ENCODE measurements around the gene AFDN. TPM values are rescaled to one million over a fixed set of nuclear protein-coding genes. Genes with fewer than 3 reads are reported as not detected.

AFDN gene
- total RNA-seq, 2 experiments from 2014 or later, result 38.7 to 94.6 TPM

GRCh38 chr6:167946007-167946406, 119.3 kb downstream of the AFDN start:
- ATAC-seq (no peak), DNase-seq (no peak)
- Mint-ChIP-seq H3K9me3 (ENCODE audit: low read depth) (no peaks in the 10 kb centered on the region), H3K36me3 (peaks cover 4% of the 10 kb centered on the region), H3K27ac (no peak overlapping the region), H3K4me3 (no peak overlapping the region), H3K27me3 (no peaks in the 10 kb centered on the region), H3K4me1 (no peaks in the 10 kb centered on the region)
- CTCF ChIA-PET, result no interaction called here

- Mint-ChIP-seq H3K27me3 (no peaks in the 10 kb centered on the region), H3K4me1 (no peaks in the 10 kb centered on the region), H3K4me3 (no peak overlapping the region), H3K9me3 (ENCODE audit: low read depth) (no peaks in the 10 kb centered on the region), H3K27ac (no peak overlapping the region), H3K36me3 (peaks cover 4% of the 10 kb centered on the region)
- no peak for DNase-seq
- CTCF ChIA-PET, result no interaction called here
- no peak for ATAC-seq
Measured at GRCh38 chr6:167946604-167947003, 119.9 kb downstream of the AFDN start.

GRCh38 chr6:167947716-167948115, 121.0 kb downstream of the AFDN start:
- H3K36me3 Mint-ChIP-seq, result peaks cover 7% of the 10 kb centered on the region
- no peak overlapping the region for H3K27ac Mint-ChIP-seq
- no peaks in the 10 kb centered on the region for H3K4me1 Mint-ChIP-seq
- CTCF ChIA-PET, result interaction anchor here (1.2 kb wide), 1 partner anchor 13 kb away, joined by 3 read pairs; no protein-coding TSS in a partner anchor
- H3K9me3 Mint-ChIP-seq (ENCODE audit: low read depth), result no peaks in the 10 kb centered on the region
- H3K4me3 Mint-ChIP-seq, result no peak overlapping the region
- DNase-seq (no peak), ATAC-seq (no peak)
- H3K27me3 Mint-ChIP-seq, result no peaks in the 10 kb centered on the region

- no peaks in the 10 kb centered on the region for H3K27me3 Mint-ChIP-seq
- no peak overlapping the region for H3K4me3 Mint-ChIP-seq
- H3K36me3 Mint-ChIP-seq, result peaks cover 7% of the 10 kb centered on the region
- H3K4me1 Mint-ChIP-seq, result no peaks in the 10 kb centered on the region
- no peak overlapping the region for H3K27ac Mint-ChIP-seq
- H3K9me3 Mint-ChIP-seq (ENCODE audit: low read depth), result no peaks in the 10 kb centered on the region
- CTCF ChIA-PET, result interaction anchor here (1.2 kb wide), 1 partner anchor 12 kb away, joined by 3 read pairs; no protein-coding TSS in a partner anchor
- no peak for ATAC-seq
- no peak for DNase-seq
Measured at GRCh38 chr6:167948716-167949115, 122.0 kb downstream of the AFDN start.

- CTCF ChIA-PET, result interaction anchor here (1.2 kb wide), 1 partner anchor 12 kb away, joined by 3 read pairs; no protein-coding TSS in a partner anchor
- Mint-ChIP-seq H3K27me3 (no peaks in the 10 kb centered on the region), H3K36me3 (peaks cover 7% of the 10 kb centered on the region), H3K4me3 (no peak overlapping the region), H3K4me1 (peaks cover under 1% of the 10 kb centered on the region), H3K27ac (no peak overlapping the region), H3K9me3 (ENCODE audit: low read depth) (no peaks in the 10 kb centered on the region)
- DNase-seq (no peak), ATAC-seq (no peak)
Measured at GRCh38 chr6:167949121-167949684, 122.5 kb downstream of the AFDN start.

GRCh38 chr6:167951781-167952511, 125.2 kb downstream of the AFDN start:
- no peaks in the 10 kb centered on the region for H3K9me3 Mint-ChIP-seq (ENCODE audit: low read depth)
- H3K4me3 Mint-ChIP-seq, result no peak overlapping the region
- peaks cover 5% of the 10 kb centered on the region for H3K36me3 Mint-ChIP-seq
- H3K27ac Mint-ChIP-seq, result no peak overlapping the region
- H3K4me1 Mint-ChIP-seq, result peaks cover 4% of the 10 kb centered on the region
- H3K27me3 Mint-ChIP-seq, result no peaks in the 10 kb centered on the region
- no peak for DNase-seq
- CTCF ChIA-PET, result no interaction called here
- no peak for ATAC-seq

- H3K36me3 Mint-ChIP-seq, result peaks cover 5% of the 10 kb centered on the region
- DNase-seq (no peak), ATAC-seq (no peak)
- no peaks in the 10 kb centered on the region for H3K27me3 Mint-ChIP-seq
- no peaks in the 10 kb centered on the region for H3K9me3 Mint-ChIP-seq (ENCODE audit: low read depth)
- H3K27ac Mint-ChIP-seq, result no peak overlapping the region
- H3K4me1 Mint-ChIP-seq, result peaks cover 4% of the 10 kb centered on the region
- H3K4me3 Mint-ChIP-seq, result no peak overlapping the region
- CTCF ChIA-PET, result no interaction called here
Measured at GRCh38 chr6:167952512-167952859, 125.8 kb downstream of the AFDN start.

- Mint-ChIP-seq H3K4me1 (peaks cover 4% of the 10 kb centered on the region), H3K4me3 (no peak overlapping the region), H3K36me3 (peaks cover 4% of the 10 kb centered on the region), H3K27ac (no peak overlapping the region), H3K9me3 (ENCODE audit: low read depth) (no peaks in the 10 kb centered on the region), H3K27me3 (no peaks in the 10 kb centered on the region)
- no peak for DNase-seq
- CTCF ChIA-PET, result interaction anchor here (1.5 kb wide), 1 partner anchor 14 kb away, joined by 3 read pairs; no protein-coding TSS in a partner anchor
- ATAC-seq, result no peak
Measured at GRCh38 chr6:167953551-167953950, 126.8 kb downstream of the AFDN start.

- ATAC-seq (no peak), DNase-seq (no peak)
- no peaks in the 10 kb centered on the region for H3K9me3 Mint-ChIP-seq (ENCODE audit: low read depth)
- CTCF ChIA-PET, result interaction anchor here (1.5 kb wide), 1 partner anchor 13 kb away, joined by 3 read pairs; no protein-coding TSS in a partner anchor
- H3K27ac Mint-ChIP-seq, result peak overlapping the region; percentile 53
- peaks cover 4% of the 10 kb centered on the region for H3K4me1 Mint-ChIP-seq
- H3K27me3 Mint-ChIP-seq, result no peaks in the 10 kb centered on the region
- no peak overlapping the region for H3K4me3 Mint-ChIP-seq
- H3K36me3 Mint-ChIP-seq, result peaks cover 4% of the 10 kb centered on the region
Measured at GRCh38 chr6:167954151-167954550, 127.4 kb downstream of the AFDN start.

GRCh38 chr6:167956491-167956890, 129.8 kb downstream of the AFDN start:
- no peak overlapping the region for H3K27ac Mint-ChIP-seq
- CTCF ChIA-PET, result no interaction called here
- H3K4me3 Mint-ChIP-seq, result no peak overlapping the region
- H3K27me3 Mint-ChIP-seq, result no peaks in the 10 kb centered on the region
- H3K9me3 Mint-ChIP-seq (ENCODE audit: low read depth), result no peaks in the 10 kb centered on the region
- no peak for DNase-seq
- ATAC-seq, result no peak
- H3K36me3 Mint-ChIP-seq, result peaks cover 2% of the 10 kb centered on the region
- H3K4me1 Mint-ChIP-seq, result peaks cover 4% of the 10 kb centered on the region

GRCh38 chr6:167956983-167957492, 130.3 kb downstream of the AFDN start:
- H3K4me3 Mint-ChIP-seq, result no peak overlapping the region
- CTCF ChIA-PET, result interaction anchor here (0.6 kb wide), 1 partner anchor 11 kb away, joined by 3 read pairs; no protein-coding TSS in a partner anchor
- H3K9me3 Mint-ChIP-seq (ENCODE audit: low read depth), result no peaks in the 10 kb centered on the region
- no peak for ATAC-seq
- no peak for DNase-seq
- H3K27me3 Mint-ChIP-seq, result no peaks in the 10 kb centered on the region
- H3K4me1 Mint-ChIP-seq, result peaks cover 4% of the 10 kb centered on the region
- H3K27ac Mint-ChIP-seq, result no peak overlapping the region
- peaks cover 1% of the 10 kb centered on the region for H3K36me3 Mint-ChIP-seq

GRCh38 chr6:167957626-167958025, 130.9 kb downstream of the AFDN start:
- no peak for DNase-seq
- peaks cover 4% of the 10 kb centered on the region for H3K36me3 Mint-ChIP-seq
- ATAC-seq, result no peak
- H3K27ac Mint-ChIP-seq, result no peak overlapping the region
- H3K4me1 Mint-ChIP-seq, result peaks cover 4% of the 10 kb centered on the region
- CTCF ChIA-PET, result interaction anchor here (0.6 kb wide), 1 partner anchor 11 kb away, joined by 3 read pairs; no protein-coding TSS in a partner anchor
- no peak overlapping the region for H3K4me3 Mint-ChIP-seq
- H3K27me3 Mint-ChIP-seq, result no peaks in the 10 kb centered on the region
- H3K9me3 Mint-ChIP-seq (ENCODE audit: low read depth), result no peaks in the 10 kb centered on the region

GRCh38 chr6:167960579-167960978, 133.9 kb downstream of the AFDN start:
- Mint-ChIP-seq H3K4me1 (peaks cover 4% of the 10 kb centered on the region), H3K9me3 (ENCODE audit: low read depth) (no peaks in the 10 kb centered on the region), H3K36me3 (peaks cover 4% of the 10 kb centered on the region), H3K27me3 (no peaks in the 10 kb centered on the region), H3K27ac (no peak overlapping the region), H3K4me3 (no peak overlapping the region)
- no peak for DNase-seq
- CTCF ChIA-PET, result no interaction called here
- ATAC-seq, result no peak

GRCh38 chr6:167962711-167963110, 136.0 kb downstream of the AFDN start:
- DNase-seq, result no peak
- ATAC-seq, result no peak
- H3K4me1 Mint-ChIP-seq, result peaks cover 4% of the 10 kb centered on the region
- H3K27ac Mint-ChIP-seq, result no peak overlapping the region
- H3K9me3 Mint-ChIP-seq (ENCODE audit: low read depth), result no peaks in the 10 kb centered on the region
- CTCF ChIA-PET, result no interaction called here
- H3K36me3 Mint-ChIP-seq, result peaks cover 4% of the 10 kb centered on the region
- H3K4me3 Mint-ChIP-seq, result no peak overlapping the region
- no peaks in the 10 kb centered on the region for H3K27me3 Mint-ChIP-seq

Measured in activated CD8-positive, alpha-beta memory T cell treated with anti-CD3 and anti-CD28 coated beads, Interleukin-2, amount 10 ng/mL, durations not matched to agents 7 days and 5 days (primary cell).